GM18508 (cell line): ENCODE measurements around the gene CIAO3.

Experiments
- ATAC-seq: cut with Tn5 transposase; IDR thresholded peaks from one replicate; pipeline ENCODE4 v1.9.1; 2021; ENCODE audit warnings: moderate number of reproducible peaks; ENCODE audit not compliant: insufficient read depth, unreplicated experiment

The CIAO3 gene

GRCh38 chr16:682493-683395, 58.1 kb downstream of the CIAO3 start:
- no peak for ATAC-seq

GRCh38 chr16:681746-682427, 58.9 kb downstream of the CIAO3 start:
- no peak for ATAC-seq

- ATAC-seq = no peak
Measured at GRCh38 chr16:680967-681745, 59.6 kb downstream of the CIAO3 start.

GRCh38 chr16:680625-680945, 60.2 kb downstream of the CIAO3 start:
- ATAC-seq = no peak

GRCh38 chr16:679814-680624, 60.8 kb downstream of the CIAO3 start, which contains the start of gene STUB1:
STUB1 (plus strand) TSS chr16:680410; CDS start chr16:680526, 116 bp downstream.
- no peak for ATAC-seq
